ENCODE results near the gene NAGLU. TPM values are rescaled to one million over a fixed set of nuclear protein-coding genes. Genes with fewer than 3 reads are reported as not detected.

NAGLU gene
- polyA plus RNA-seq, 1 of the 3 experiments (the other 2 are of a cell fraction), result 33.9 TPM

DNA sequence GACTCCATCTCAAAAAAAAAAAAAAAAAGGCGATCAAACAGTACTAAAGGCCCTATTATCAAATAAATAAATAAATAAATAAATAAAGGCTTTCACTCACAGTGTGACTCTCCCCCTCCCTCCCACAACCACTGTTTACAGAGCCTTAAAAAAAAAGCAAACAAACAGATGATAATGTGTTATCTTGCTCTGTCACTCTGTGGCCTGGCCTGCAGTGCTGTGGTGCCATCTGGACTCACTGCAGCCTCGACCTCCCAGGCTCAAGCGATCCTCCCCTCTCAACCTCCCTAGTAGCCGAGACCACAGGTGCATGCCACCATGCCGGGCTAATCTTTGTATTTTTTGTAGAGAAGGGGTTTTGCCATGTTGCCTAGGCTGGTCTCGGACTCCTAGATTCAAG, 8.1 kb upstream of the NAGLU start (continued):
- TF ChIP-seq ELF1 (IDR thresholded peaks at IDR 0.05), result no peak

- Histone ChIP-seq H3K9ac (no peak overlapping the region), H3K9me2 (no peaks in the 10 kb centered on the region), H4K20me1 (ENCODE audit: insufficient read depth) (no peaks in the 10 kb centered on the region), H3K27me3 (ENCODE audit: insufficient read depth) (no peaks in the 10 kb centered on the region), H3K79me2 (ENCODE audit: insufficient read depth) (no peaks in the 10 kb centered on the region; the same call in 1 of the 2 replicates), H3K9me3 (no peaks in the 10 kb centered on the region), H3F3A (replicated peaks; ENCODE audit: insufficient read depth) (peaks cover 32% of the 10 kb centered on the region), H3K36me3 (replicated peaks in 1 of 2; ENCODE audit: control insufficient read depth in 1 of 2, insufficient read depth in 2 of 2, low read length in 1 of 2) (no peaks in the 10 kb centered on the region), H3K27ac (ENCODE audit: low read depth in 2 of 2, low read length in 1 of 2) (no peak overlapping the region), H2AFZ (ENCODE audit: low read depth) (no peak overlapping the region), H3K4me3 (ENCODE audit: low read depth in 2 of 2, low read length in 1 of 2) (no peak overlapping the region), H3K4me1 (ENCODE audit: control insufficient read depth in 1 of 2, insufficient read depth in 2 of 2, low read depth in 1 of 2, low read length in 1 of 2) (peaks cover 2 to 3% of the 10 kb centered on the region in 2 experiments; a peak in 1 of 4 replicates), H3K4me2 (no peak overlapping the region)
- 84% methylated on average over 3 of the region's 3 CpGs for WGBS (ENCODE audit: low lambda C conversion rate)
- no peak for TF ChIP-seq RAD21 (IDR thresholded peaks at IDR 0.05; ENCODE audit: low read length)
- TF ChIP-seq, protein P1, sequence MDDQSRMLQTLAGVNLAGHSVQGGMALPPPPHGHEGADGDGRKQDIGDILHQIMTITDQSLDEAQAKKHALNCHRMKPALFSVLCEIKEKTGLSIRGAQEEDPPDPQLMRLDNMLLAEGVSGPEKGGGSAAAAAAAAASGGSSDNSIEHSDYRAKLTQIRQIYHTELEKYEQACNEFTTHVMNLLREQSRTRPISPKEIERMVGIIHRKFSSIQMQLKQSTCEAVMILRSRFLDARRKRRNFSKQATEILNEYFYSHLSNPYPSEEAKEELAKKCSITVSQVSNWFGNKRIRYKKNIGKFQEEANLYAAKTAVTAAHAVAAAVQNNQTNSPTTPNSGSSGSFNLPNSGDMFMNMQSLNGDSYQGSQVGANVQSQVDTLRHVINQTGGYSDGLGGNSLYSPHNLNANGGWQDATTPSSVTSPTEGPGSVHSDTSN (IDR thresholded peaks at IDR 0.05), result no peak
- no peak for TF ChIP-seq FOXM1 (IDR thresholded peaks at IDR 0.05; ENCODE audit: low read depth)
- no peak for DNase-seq
- ChIA-PET CTCF (interaction anchor here (0.7 to 8.9 kb wide), 4 partner anchors 11 to 393 kb away, joined by 3 to 83 read pairs (median 4); no protein-coding TSS in a partner anchor), POLR2A (interaction anchor here (0.7 kb wide), 1 partner anchor 252 kb away, joined by 3 read pairs; the partner anchor contains the start of gene WNK4)
These were observed 7.0 kb upstream of the NAGLU start for GRCh38 chr17:42529061-42529460.

DNA sequence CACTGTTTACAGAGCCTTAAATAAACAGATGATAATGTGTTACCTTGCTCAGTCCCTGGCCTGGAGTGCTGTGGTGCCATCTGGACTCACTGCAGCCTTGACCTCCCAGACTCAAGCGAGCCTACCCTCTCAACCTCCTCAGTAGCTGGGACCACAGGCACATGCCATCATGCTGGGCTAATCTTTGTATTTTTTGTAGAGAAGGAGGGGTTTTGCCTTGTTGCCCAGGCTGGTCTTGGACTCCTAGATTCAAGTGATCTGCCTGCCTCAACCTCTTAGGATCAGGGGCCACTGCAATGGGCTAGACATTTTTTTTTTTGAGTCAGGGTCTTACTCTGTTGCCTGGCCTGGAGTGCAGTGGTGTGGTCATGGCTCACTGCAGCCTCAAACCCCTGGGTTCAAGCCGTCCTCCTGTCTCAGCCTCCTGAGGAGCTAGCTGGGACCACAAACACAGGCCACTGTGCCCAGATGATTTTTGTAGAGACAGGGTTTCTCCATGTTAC, 5.0 kb upstream of the NAGLU start:
- Histone ChIP-seq H3K36me3 (replicated peaks in 1 of 2; ENCODE audit: control insufficient read depth in 1 of 2, insufficient read depth in 2 of 2, low read length in 1 of 2) (no peaks in the 10 kb centered on the region), H2AFZ (ENCODE audit: low read depth) (no peak overlapping the region), H4K20me1 (ENCODE audit: insufficient read depth) (no peaks in the 10 kb centered on the region), H3F3A (replicated peaks; ENCODE audit: insufficient read depth) (peaks cover 18% of the 10 kb centered on the region), H3K4me3 (ENCODE audit: low read depth in 2 of 2, low read length in 1 of 2) (no peak overlapping the region), H3K9me2 (no peaks in the 10 kb centered on the region), H3K9me3 (no peaks in the 10 kb centered on the region), H3K79me2 (ENCODE audit: insufficient read depth) (no peaks in the 10 kb centered on the region), H3K27ac (ENCODE audit: low read depth in 2 of 2, low read length in 1 of 2) (no peak overlapping the region), H3K27me3 (ENCODE audit: insufficient read depth) (no peaks in the 10 kb centered on the region), H3K4me1 (ENCODE audit: control insufficient read depth in 1 of 2, insufficient read depth in 2 of 2, low read depth in 1 of 2, low read length in 1 of 2) (peaks cover 3 to 9% of the 10 kb centered on the region in 2 experiments; a peak in 2 of 4 replicates), H3K4me2 (no peak overlapping the region), H3K9ac (no peak overlapping the region)
- no peak for DNase-seq
- POLR2A ChIA-PET, result interaction anchor here (0.7 kb wide), 1 partner anchor 222 kb away, joined by 3 read pairs; no protein-coding TSS in a partner anchor
- 86% methylated on average over 2 of the region's 2 CpGs for WGBS (ENCODE audit: low lambda C conversion rate)
- CTCF ChIA-PET, result interaction anchor here (0.8 to 8.9 kb wide), 3 partner anchors 8 to 147 kb away, joined by 4 to 83 read pairs (median 4); partner anchors contain the start of gene PLEKHH3
- TF ChIP-seq NFIC (IDR thresholded peaks at IDR 0.05; ENCODE audit: borderline replicate concordance) (no peak), NRF1 (IDR thresholded peaks at IDR 0.05; ENCODE audit: low read depth, low read length) (no peak), USF2 (IDR thresholded peaks at IDR 0.05; ENCODE audit: borderline replicate concordance, low read depth, low read length) (no peak), ZBTB33 (IDR thresholded peaks at IDR 0.05; ENCODE audit: borderline replicate concordance, low read depth) (no peak), GABPA (IDR thresholded peaks at IDR 0.05; ENCODE audit: low read depth) (no peak), ELF1 (IDR thresholded peaks at IDR 0.05) (no peak), EZH2phosphoT487 (IDR thresholded peaks at IDR 0.05; ENCODE audit: borderline replicate concordance, low read depth) (no peak), SMC3 (IDR thresholded peaks at IDR 0.05; ENCODE audit: low read depth, low read length) (no peak), FOXM1 (IDR thresholded peaks at IDR 0.05; ENCODE audit: low read depth) (no peak), POLR2AphosphoS5 (IDR thresholded peaks at IDR 0.05; ENCODE audit: low read depth, low read length) (no peak)
